Brain pericyte (primary cell): ENCODE measurements around the gene LYPD6B.

Source experiments
- DNase-seq: peaks from one replicate; pipeline ENCODE4 v3.0.0-alpha.2; 2012; ENCODE audit warnings: low read depth, low spot score

Gene LYPD6B

GRCh38 chr2:149039213-149039724 lies 770 bp downstream of the LYPD6B start:
- DNase-seq, result no peak

GRCh38 chr2:149040451-149040850 lies 2.0 kb downstream of the LYPD6B start:
- no peak for DNase-seq

GRCh38 chr2:149041482-149041881 lies 3.0 kb downstream of the LYPD6B start:
- DNase-seq, result no peak

- no peak for DNase-seq
Observed at GRCh38 chr2:149042881-149043280, 4.4 kb downstream of the LYPD6B start.

GRCh38 chr2:149044500-149044899 lies 6.0 kb downstream of the LYPD6B start:
- DNase-seq, result no peak

GRCh38 chr2:149047118-149047517 lies 8.6 kb downstream of the LYPD6B start:
- no peak for DNase-seq

GRCh38 chr2:149049142-149049541 lies 10.6 kb downstream of the LYPD6B start:
- no peak for DNase-seq

- DNase-seq, result no peak
Observed at GRCh38 chr2:149050188-149050587, 11.7 kb downstream of the LYPD6B start.

- no peak for DNase-seq
Observed at GRCh38 chr2:149055751-149056150, 17.3 kb downstream of the LYPD6B start.

GRCh38 chr2:149056541-149057255 lies 18.2 kb downstream of the LYPD6B start:
- DNase-seq, result no peak

- DNase-seq, result no peak
Observed at GRCh38 chr2:149057401-149057800, 18.9 kb downstream of the LYPD6B start.

- no peak for DNase-seq
Observed at GRCh38 chr2:149058936-149059335, 20.4 kb downstream of the LYPD6B start.

- no peak for DNase-seq
Observed at GRCh38 chr2:149059822-149060221, 21.3 kb downstream of the LYPD6B start.

- DNase-seq, result no peak
Observed at GRCh38 chr2:149061133-149061745, 22.7 kb downstream of the LYPD6B start.

- DNase-seq, result no peak
Observed at GRCh38 chr2:149062531-149062930, 24.0 kb downstream of the LYPD6B start.

GRCh38 chr2:149063177-149063576 lies 24.7 kb downstream of the LYPD6B start:
- no peak for DNase-seq

- no peak for DNase-seq
Observed at GRCh38 chr2:149064365-149064841, 25.9 kb downstream of the LYPD6B start.

- no peak for DNase-seq
Observed at GRCh38 chr2:149064856-149065630, 26.5 kb downstream of the LYPD6B start.

- no peak for DNase-seq
Observed at GRCh38 chr2:149068225-149068995, 29.9 kb downstream of the LYPD6B start.

- DNase-seq, result no peak
Observed at GRCh38 chr2:149068996-149069888, 30.7 kb downstream of the LYPD6B start.
